Measurements from ENCODE around the gene ZNF821. TPM values are rescaled to one million over a fixed set of nuclear protein-coding genes. Genes with fewer than 3 reads are reported as not detected.
A peak's percentile ranks its signal among the peaks of the same experiment; 100 is the strongest.
"Not testable (repeated sequence)": the region's sequence is repeated elsewhere in the genome, so short reads cannot be mapped to it uniquely, and the experiment has no call there.

The ZNF821 gene
- total RNA-seq, 1 donor from 2014 or later, result 10.4 TPM

GRCh38 chr16:71830359-71830758, 53.6 kb downstream of the ZNF821 start:
- Mint-ChIP-seq H3K4me1 (ENCODE audit: low read depth, unreplicated experiment) (no peaks in the 10 kb centered on the region), H3K27ac (ENCODE audit: unreplicated experiment) (no peak overlapping the region), H3K9me3 (ENCODE audit: unreplicated experiment) (peaks cover 6% of the 10 kb centered on the region), H3K27me3 (ENCODE audit: low read depth, unreplicated experiment) (no peaks in the 10 kb centered on the region), H3K36me3 (ENCODE audit: low read depth, unreplicated experiment) (peaks cover 12% of the 10 kb centered on the region), H3K4me3 (ENCODE audit: unreplicated experiment) (no peak overlapping the region)
- Histone ChIP-seq H3K9ac (ENCODE audit: low read length) (no peak overlapping the region), H3K36me3 (ENCODE audit: insufficient read depth, low read length) (no peaks in the 10 kb centered on the region), H3K27ac (ENCODE audit: low read depth, low read length) (no peak overlapping the region), H3K27me3 (ENCODE audit: insufficient read depth, low read length) (no peaks in the 10 kb centered on the region), H3K4me2 (ENCODE audit: low read length) (no peak overlapping the region), H4K20me1 (ENCODE audit: insufficient read depth, low read length) (no peaks in the 10 kb centered on the region), H3K79me2 (ENCODE audit: insufficient read depth, low read length) (no peaks in the 10 kb centered on the region), H3K4me1 (ENCODE audit: insufficient read depth, low read length) (no peaks in the 10 kb centered on the region), H3K9me3 (ENCODE audit: insufficient read depth, low read depth, low read length) (no peaks in the 10 kb centered on the region), H3K4me3 (ENCODE audit: insufficient read depth, low read depth, low read length) (no peak overlapping the region), H2AFZ (ENCODE audit: low read depth, low read length) (no peak overlapping the region)
- TF ChIP-seq EZH2 (IDR thresholded peaks at IDR 0.05; ENCODE audit: insufficient read depth, low read length) (no peak), CTCF (IDR thresholded peaks at IDR 0.05; ENCODE audit: insufficient read depth, low read depth, low read length) (no peak)
- no peak for FAIRE-seq
- DNase-seq (ENCODE audit: low read depth), result no peak

- TF ChIP-seq EZH2 (IDR thresholded peaks at IDR 0.05; ENCODE audit: insufficient read depth, low read length) (no peak), CTCF (IDR thresholded peaks at IDR 0.05; ENCODE audit: insufficient read depth, low read depth, low read length) (no peak)
- Histone ChIP-seq H2AFZ (ENCODE audit: low read depth, low read length) (no peak overlapping the region), H3K4me2 (ENCODE audit: low read length) (no peak overlapping the region), H3K4me3 (ENCODE audit: insufficient read depth, low read depth, low read length) (no peak overlapping the region), H3K36me3 (ENCODE audit: insufficient read depth, low read length) (no peaks in the 10 kb centered on the region), H3K27me3 (ENCODE audit: insufficient read depth, low read length) (no peaks in the 10 kb centered on the region), H3K9me3 (ENCODE audit: insufficient read depth, low read depth, low read length) (no peaks in the 10 kb centered on the region), H4K20me1 (ENCODE audit: insufficient read depth, low read length) (no peaks in the 10 kb centered on the region), H3K79me2 (ENCODE audit: insufficient read depth, low read length) (no peaks in the 10 kb centered on the region), H3K4me1 (ENCODE audit: insufficient read depth, low read length) (no peaks in the 10 kb centered on the region), H3K27ac (ENCODE audit: low read depth, low read length) (no peak overlapping the region), H3K9ac (ENCODE audit: low read length) (no peak overlapping the region)
- no peaks in the 10 kb centered on the region for H3K27me3 Mint-ChIP-seq (ENCODE audit: low read depth, unreplicated experiment)
- FAIRE-seq (no peak), DNase-seq (ENCODE audit: low read depth) (no peak)
- H3K27ac Mint-ChIP-seq (ENCODE audit: unreplicated experiment), result no peak overlapping the region
- peaks cover 12% of the 10 kb centered on the region for H3K36me3 Mint-ChIP-seq (ENCODE audit: low read depth, unreplicated experiment)
- H3K9me3 Mint-ChIP-seq (ENCODE audit: unreplicated experiment), result peaks cover 6% of the 10 kb centered on the region
- no peaks in the 10 kb centered on the region for H3K4me1 Mint-ChIP-seq (ENCODE audit: low read depth, unreplicated experiment)
- H3K4me3 Mint-ChIP-seq (ENCODE audit: unreplicated experiment), result no peak overlapping the region
Observed at GRCh38 chr16:71826533-71827017, 57.4 kb downstream of the ZNF821 start.

- H3K36me3 ChIP-seq (ENCODE audit: insufficient read depth, low read length); H3K4me3 Mint-ChIP-seq (ENCODE audit: unreplicated experiment); H3K36me3 Mint-ChIP-seq (ENCODE audit: low read depth, unreplicated experiment); H3K9me3 ChIP-seq (ENCODE audit: insufficient read depth, low read depth, low read length); H3K4me1 ChIP-seq (ENCODE audit: insufficient read depth, low read length); H3K9me3 Mint-ChIP-seq (ENCODE audit: unreplicated experiment); H3K27me3 Mint-ChIP-seq (ENCODE audit: low read depth, unreplicated experiment); FAIRE-seq; H3K27me3 ChIP-seq (ENCODE audit: insufficient read depth, low read length); DNase-seq (ENCODE audit: low read depth); H3K79me2 ChIP-seq (ENCODE audit: insufficient read depth, low read length); H4K20me1 ChIP-seq (ENCODE audit: insufficient read depth, low read length); H3K4me1 Mint-ChIP-seq (ENCODE audit: low read depth, unreplicated experiment); H3K27ac Mint-ChIP-seq (ENCODE audit: unreplicated experiment): not testable (repeated sequence)
- Histone ChIP-seq H2AFZ (ENCODE audit: low read depth, low read length) (peak overlapping the region; percentile 43), H3K4me3 (ENCODE audit: insufficient read depth, low read depth, low read length) (peak overlapping the region; percentile 26), H3K9ac (ENCODE audit: low read length) (peak overlapping the region; percentile 74), H3K27ac (ENCODE audit: low read depth, low read length) (peak overlapping the region; percentile 88), H3K4me2 (ENCODE audit: low read length) (peak overlapping the region; percentile 80)
Observed at GRCh38 chr16:71817155-71817500, 66.9 kb downstream of the ZNF821 start.
